Stimulated activated naive CD8-positive, alpha-beta T cell treated with anti-CD3 and anti-CD28 coated beads, Interleukin-15, Interleukin-2, amounts not matched to agents 100 U/mL and 50 U/mL, for 24 hours (primary cell): ENCODE measurements around the gene ADSS1.

Source experiments
- ATAC-seq: fragments of 150-1000 bp; cut with Tn5 transposase; one replicate; pipeline ENCODE4 v1.10.0; 2021
- DNase-seq: peaks from one replicate; pipeline ENCODE4 v3.0.0; 2021

ADSS1 gene

GRCh38 chr14:104784218-104784568 is 60.2 kb downstream of the ADSS1 start:
- no peak for DNase-seq
- no peak for ATAC-seq

GRCh38 chr14:104784846-104785707 is 61.0 kb downstream of the ADSS1 start:
- no peak for DNase-seq
- ATAC-seq = no peak

- DNase-seq (no peak), ATAC-seq (no peak)
Measured at GRCh38 chr14:104785708-104786080, 61.7 kb downstream of the ADSS1 start.

- no peak for DNase-seq
- no peak for ATAC-seq
Measured at GRCh38 chr14:104786091-104786586, 62.1 kb downstream of the ADSS1 start.

GRCh38 chr14:104786726-104787675 is 63.0 kb downstream of the ADSS1 start:
- DNase-seq (no peak), ATAC-seq (no peak)

GRCh38 chr14:104787736-104788135 is 63.7 kb downstream of the ADSS1 start:
- ATAC-seq (no peak), DNase-seq (no peak)

- DNase-seq (no peak), ATAC-seq (no peak)
Measured at GRCh38 chr14:104788161-104788818, 64.3 kb downstream of the ADSS1 start.

GRCh38 chr14:104788873-104789663 is 65.0 kb downstream of the ADSS1 start:
- ATAC-seq (no peak), DNase-seq (no peak)

GRCh38 chr14:104789752-104790743 is 66.0 kb downstream of the ADSS1 start:
- no peak for DNase-seq
- no peak for ATAC-seq

GRCh38 chr14:104791425-104791824 is 67.4 kb downstream of the ADSS1 start:
- DNase-seq = no peak
- ATAC-seq = no peak

- DNase-seq (no peak), ATAC-seq (no peak)
Measured at GRCh38 chr14:104792101-104792884, 68.3 kb downstream of the ADSS1 start.

- ATAC-seq = no peak
- no peak for DNase-seq
Measured at GRCh38 chr14:104792945-104793702, 69.1 kb downstream of the ADSS1 start.

GRCh38 chr14:104793703-104793959 is 69.6 kb downstream of the ADSS1 start:
- DNase-seq (no peak), ATAC-seq (no peak)

GRCh38 chr14:104794099-104794498 is 70.1 kb downstream of the ADSS1 start:
- DNase-seq (peak; percentile 81), ATAC-seq (peak; percentile 17)

GRCh38 chr14:104794631-104794992 is 70.6 kb downstream of the ADSS1 start:
- ATAC-seq (no peak), DNase-seq (peak; percentile 14)

GRCh38 chr14:104794993-104795780 is 71.2 kb downstream of the ADSS1 start, which contains the start of gene AKT1:
Gene AKT1, minus strand, starts transcription at chr14:104795748. Its CDS starts 3,105 bp downstream, at chr14:104792643.
- peak; percentile 44 for DNase-seq
- ATAC-seq = peak; percentile 41

GRCh38 chr14:104795781-104796686 is 72.0 kb downstream of the ADSS1 start:
- ATAC-seq = no peak
- peak; percentile 74 for DNase-seq
